ENCODE results near the gene CREB5.

Gene CREB5

GRCh38 chr7:28654110-28654509 is 241.8 kb downstream of the CREB5 start:
- no peak for DNase-seq

- DNase-seq: no peak
These were observed 244.2 kb downstream of the CREB5 start for GRCh38 chr7:28656529-28656928.

GRCh38 chr7:28658381-28658780 is 246.1 kb downstream of the CREB5 start:
- DNase-seq: no peak

GRCh38 chr7:28660132-28660531 is 247.8 kb downstream of the CREB5 start:
- no peak for DNase-seq

- no peak for DNase-seq
These were observed 249.7 kb downstream of the CREB5 start for GRCh38 chr7:28661826-28662595.

GRCh38 chr7:28666154-28666553 is 253.8 kb downstream of the CREB5 start:
- peak; percentile 22 for DNase-seq

GRCh38 chr7:28668085-28668484 is 255.8 kb downstream of the CREB5 start:
- DNase-seq: no peak

- DNase-seq: no peak
These were observed 257.0 kb downstream of the CREB5 start for GRCh38 chr7:28669330-28669729.

GRCh38 chr7:28671526-28671925 is 259.2 kb downstream of the CREB5 start:
- no peak for DNase-seq

GRCh38 chr7:28672397-28672797 is 260.1 kb downstream of the CREB5 start:
- no peak for DNase-seq

GRCh38 chr7:28674359-28674782 is 262.1 kb downstream of the CREB5 start:
- DNase-seq: no peak

- no peak for DNase-seq
These were observed 263.1 kb downstream of the CREB5 start for GRCh38 chr7:28675429-28675828.

GRCh38 chr7:28677668-28678067 is 265.4 kb downstream of the CREB5 start:
- no peak for DNase-seq

- DNase-seq: peak; percentile 25
These were observed 266.2 kb downstream of the CREB5 start for GRCh38 chr7:28678431-28678965.

- no peak for DNase-seq
These were observed 269.5 kb downstream of the CREB5 start for GRCh38 chr7:28681693-28682310.

- no peak for DNase-seq
These were observed 270.5 kb downstream of the CREB5 start for GRCh38 chr7:28682801-28683200.

- DNase-seq: no peak
These were observed 272.4 kb downstream of the CREB5 start for GRCh38 chr7:28684650-28685241.

GRCh38 chr7:28685242-28685643 is 272.9 kb downstream of the CREB5 start:
- DNase-seq: no peak

- peak; percentile 99 for DNase-seq
These were observed 273.5 kb downstream of the CREB5 start for GRCh38 chr7:28685644-28686417.

GRCh38 chr7:28686418-28686800 is 274.1 kb downstream of the CREB5 start:
- DNase-seq: peak; percentile 75

GRCh38 chr7:28687537-28687936 is 275.2 kb downstream of the CREB5 start:
- DNase-seq: no peak

GRCh38 chr7:28688174-28688573 is 275.9 kb downstream of the CREB5 start:
- no peak for DNase-seq

- DNase-seq: peak; percentile 57
These were observed 276.3 kb downstream of the CREB5 start for GRCh38 chr7:28688651-28689050.
